ENCODE measurements around the gene AIFM1.

The AIFM1 gene

DNA sequence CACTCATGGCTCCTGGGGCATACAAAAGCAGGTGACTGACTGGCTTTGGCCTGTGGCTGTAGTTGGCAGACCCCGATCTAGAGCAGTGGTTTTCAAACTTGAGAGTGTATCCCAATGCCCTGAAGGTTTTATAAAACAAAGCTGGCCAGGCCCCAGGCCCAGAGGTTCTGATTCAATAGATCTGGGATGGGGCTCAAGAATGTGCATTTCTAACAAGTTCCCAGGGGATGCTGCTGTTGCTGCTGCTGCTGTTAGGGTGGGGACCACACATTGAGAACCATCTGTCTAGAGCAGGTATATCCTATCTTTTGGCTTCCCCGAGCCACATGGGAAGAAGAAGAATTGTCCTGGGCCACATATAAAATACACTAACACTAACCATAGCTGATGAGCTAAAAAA lies 7.3 kb downstream of the AIFM1 start:
- H3K4me3 ChIP-seq (ENCODE audit: low read depth, low read length) = no peak overlapping the region
- TF ChIP-seq, protein P1, sequence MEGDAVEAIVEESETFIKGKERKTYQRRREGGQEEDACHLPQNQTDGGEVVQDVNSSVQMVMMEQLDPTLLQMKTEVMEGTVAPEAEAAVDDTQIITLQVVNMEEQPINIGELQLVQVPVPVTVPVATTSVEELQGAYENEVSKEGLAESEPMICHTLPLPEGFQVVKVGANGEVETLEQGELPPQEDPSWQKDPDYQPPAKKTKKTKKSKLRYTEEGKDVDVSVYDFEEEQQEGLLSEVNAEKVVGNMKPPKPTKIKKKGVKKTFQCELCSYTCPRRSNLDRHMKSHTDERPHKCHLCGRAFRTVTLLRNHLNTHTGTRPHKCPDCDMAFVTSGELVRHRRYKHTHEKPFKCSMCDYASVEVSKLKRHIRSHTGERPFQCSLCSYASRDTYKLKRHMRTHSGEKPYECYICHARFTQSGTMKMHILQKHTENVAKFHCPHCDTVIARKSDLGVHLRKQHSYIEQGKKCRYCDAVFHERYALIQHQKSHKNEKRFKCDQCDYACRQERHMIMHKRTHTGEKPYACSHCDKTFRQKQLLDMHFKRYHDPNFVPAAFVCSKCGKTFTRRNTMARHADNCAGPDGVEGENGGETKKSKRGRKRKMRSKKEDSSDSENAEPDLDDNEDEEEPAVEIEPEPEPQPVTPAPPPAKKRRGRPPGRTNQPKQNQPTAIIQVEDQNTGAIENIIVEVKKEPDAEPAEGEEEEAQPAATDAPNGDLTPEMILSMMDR (IDR thresholded peaks at IDR 0.05; ENCODE audit: low read depth, low read length) = no peak

DNA sequence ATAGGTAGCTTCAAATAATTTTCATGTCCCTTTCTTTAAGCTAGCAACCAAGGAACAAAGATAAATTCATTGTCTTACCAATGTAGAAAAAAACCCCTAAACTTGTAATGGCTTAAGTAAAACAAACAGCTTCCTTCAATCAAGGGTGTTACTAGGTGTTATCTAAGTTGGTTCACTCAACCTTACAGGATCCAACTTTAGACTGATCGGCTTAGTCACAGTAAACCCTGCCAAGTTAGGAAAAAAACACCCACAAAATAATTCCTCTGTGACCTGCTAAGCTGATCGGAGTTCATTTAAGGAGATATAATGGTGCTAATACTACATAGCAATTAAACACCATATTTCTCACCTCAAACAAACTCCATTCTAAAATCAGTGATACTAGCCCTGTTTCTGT lies 10.1 kb downstream of the AIFM1 start:
- TF ChIP-seq, protein P1 (IDR thresholded peaks at IDR 0.05; ENCODE audit: low read depth, low read length) = no peak
- no peak overlapping the region for H3K4me3 ChIP-seq (ENCODE audit: low read depth, low read length)

- no peak overlapping the region for H3K4me3 ChIP-seq (ENCODE audit: low read depth, low read length)
Measured at GRCh38 chrX:130147631-130148030, 18.0 kb downstream of the AIFM1 start.

GRCh38 chrX:130145123-130145522 lies 20.5 kb downstream of the AIFM1 start:
- TF ChIP-seq, protein P1 (IDR thresholded peaks at IDR 0.05; ENCODE audit: low read depth, low read length) = no peak
- no peak overlapping the region for H3K4me3 ChIP-seq (ENCODE audit: low read depth, low read length)

More at GRCh38 chrX:130147631-130148030, 18.0 kb downstream of the AIFM1 start:
- TF ChIP-seq, protein P1 (IDR thresholded peaks at IDR 0.05; ENCODE audit: low read depth, low read length) = no peak

- H3K4me3 ChIP-seq (ENCODE audit: low read depth, low read length) = no peak overlapping the region
- TF ChIP-seq, protein P1 (IDR thresholded peaks at IDR 0.05; ENCODE audit: low read depth, low read length) = no peak
Measured at GRCh38 chrX:130144509-130144908, 21.1 kb downstream of the AIFM1 start.

DNA sequence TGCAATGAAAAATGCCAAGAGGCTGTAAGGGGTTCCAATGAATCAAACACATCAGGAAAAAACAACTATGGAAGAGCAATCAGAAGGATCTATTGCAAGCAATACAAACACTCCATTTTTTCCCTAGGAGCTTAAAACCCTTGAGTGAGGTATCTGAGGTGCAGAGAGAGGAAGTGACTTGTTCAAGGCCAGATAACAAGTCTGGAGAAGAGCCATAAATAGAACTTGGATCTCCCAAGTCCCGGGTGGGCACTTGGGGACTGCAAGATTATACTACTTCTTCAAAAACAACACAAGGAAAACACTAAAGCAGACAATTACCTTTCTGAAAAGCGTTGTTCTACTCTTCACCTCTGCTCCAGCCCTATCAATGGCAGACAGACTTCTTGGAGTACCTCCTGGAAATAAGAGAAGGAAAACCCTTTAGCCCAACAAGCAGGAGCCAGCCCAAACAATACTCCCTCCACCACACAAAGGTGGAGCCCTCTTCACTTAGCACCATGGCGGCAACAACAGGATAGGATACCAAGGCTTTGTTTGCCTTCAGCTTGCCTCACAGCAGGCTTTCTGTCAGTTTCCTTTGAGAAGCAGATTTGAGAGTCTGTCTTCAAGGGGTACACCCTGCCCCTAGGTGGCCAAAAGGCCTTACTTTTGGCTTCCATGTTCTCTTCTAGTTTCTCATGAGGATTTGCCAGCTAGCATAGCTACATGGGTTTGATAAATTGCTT lies 26.0 kb downstream of the AIFM1 start:
- TF ChIP-seq, protein P1 (IDR thresholded peaks at IDR 0.05; ENCODE audit: low read depth, low read length) = no peak
- H3K4me3 ChIP-seq (ENCODE audit: low read depth, low read length) = no peak overlapping the region

DNA sequence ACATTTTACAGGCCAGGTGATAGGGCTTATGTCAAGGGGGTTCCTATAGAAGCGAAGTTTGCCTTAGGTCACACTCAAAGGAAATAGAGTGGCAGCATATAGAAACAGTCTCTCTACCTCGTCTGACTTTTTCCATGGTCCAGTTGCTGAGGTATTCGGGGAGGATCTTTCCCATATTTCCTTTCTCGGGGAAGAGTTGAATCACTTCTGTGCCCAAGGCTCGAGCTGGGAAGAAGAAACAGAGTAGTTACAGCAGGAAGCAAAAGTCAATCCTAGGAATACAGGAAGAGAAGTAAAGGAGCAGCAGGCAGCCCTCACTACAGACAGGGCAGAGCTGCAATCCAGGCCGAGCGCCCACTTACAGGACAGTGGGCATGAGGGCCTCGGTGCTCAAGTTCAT lies 28.7 kb downstream of the AIFM1 start:
- TF ChIP-seq, protein P1 (IDR thresholded peaks at IDR 0.05; ENCODE audit: low read depth, low read length) = no peak
- no peak overlapping the region for H3K4me3 ChIP-seq (ENCODE audit: low read depth, low read length)
